OCI-LY3 (cell line): ENCODE results near the gene IFI27.

Experiments used
- H2AFZ ChIP-seq: fragments of 200-600, 300-600 bp; shearing (Covaris generic); 2 replicates; pipeline ENCODE4 v1.6.0; 2014; ENCODE audit warnings: antibody characterized with exemption, low read depth, low read length
- H3K27ac ChIP-seq: fragments of 200-600, 300-600 bp; sonication (generic); 2 replicates; pipeline ENCODE4 v1.5.1; 2014; ENCODE audit warnings: mild to moderate bottlenecking, low read length, moderate library complexity, mixed read lengths
- H3K27me3 ChIP-seq: fragments of 200-600, 300-600 bp; sonication (generic); 2 replicates; pipeline ENCODE4 v1.6.1; 2014; ENCODE audit warnings: low read depth, low read length, mixed read lengths
- H3K36me3 ChIP-seq: fragments of 200-600, 300-600 bp; sonication (generic); replicated peaks from 2 replicates; pipeline ENCODE3; 2014; ENCODE audit warnings: low read depth, low read length, mixed read lengths
- H3K4me1 ChIP-seq: fragments of 300-600, 200-600 bp; sonication (generic); 2 replicates; pipeline ENCODE4 v1.6.1; 2014; ENCODE audit warnings: low read length, mixed read lengths
- H3K4me2 ChIP-seq: fragments of 200-600, 300-600 bp; sonication (generic); 2 replicates; pipeline ENCODE4 v1.6.1; 2014; ENCODE audit warnings: low read length, mixed read lengths
- H3K4me3 ChIP-seq: fragments of 300-600, 200-600 bp; sonication (generic); 2 replicates; pipeline ENCODE4 v1.5.1; 2014; ENCODE audit warnings: antibody characterized with exemption, mild to moderate bottlenecking, low read length, moderate library complexity
- H3K79me2 ChIP-seq: fragments of 300-600, 200-600 bp; shearing (Covaris generic); 2 replicates; pipeline ENCODE4 v1.6.1; 2014; ENCODE audit warnings: mild to moderate bottlenecking, low read length, mixed read lengths
- H3K9ac ChIP-seq: fragments of 300-600, 200-600 bp; shearing (Covaris generic); 2 replicates; pipeline ENCODE4 v1.6.0; 2014; ENCODE audit warnings: mild to moderate bottlenecking, low read length, moderate library complexity
- H3K9me3 ChIP-seq: fragments of 200-600, 300-600 bp; shearing (Covaris generic); 2 replicates; pipeline ENCODE4 v1.6.1; 2014; ENCODE audit warnings: low read length, mixed read lengths; ENCODE audit not compliant: insufficient read depth
- H4K20me1 ChIP-seq: fragments of 200-600, 300-600 bp; sonication (generic); 2 replicates; pipeline ENCODE4 v1.6.1; 2016; ENCODE audit warnings: low read length, mixed read lengths; ENCODE audit not compliant: insufficient read depth
- EZH2phosphoT487 ChIP-seq: fragments of 200-600 bp; shearing (Covaris generic); IDR thresholded peaks from 2 replicates; pipeline ENCODE4 v1.6.1; 2018; ENCODE audit warnings: antibody characterized with exemption, mixed run types, low read depth
- TF ChIP-seq, protein P1 (sequence below): fragments of 200-600, 300-600 bp; sonication (generic); IDR thresholded peaks from 2 replicates; pipeline ENCODE4 v1.5.1; 2014; ENCODE audit warnings: antibody characterized with exemption, low read length, low read depth

Gene IFI27

DNA sequence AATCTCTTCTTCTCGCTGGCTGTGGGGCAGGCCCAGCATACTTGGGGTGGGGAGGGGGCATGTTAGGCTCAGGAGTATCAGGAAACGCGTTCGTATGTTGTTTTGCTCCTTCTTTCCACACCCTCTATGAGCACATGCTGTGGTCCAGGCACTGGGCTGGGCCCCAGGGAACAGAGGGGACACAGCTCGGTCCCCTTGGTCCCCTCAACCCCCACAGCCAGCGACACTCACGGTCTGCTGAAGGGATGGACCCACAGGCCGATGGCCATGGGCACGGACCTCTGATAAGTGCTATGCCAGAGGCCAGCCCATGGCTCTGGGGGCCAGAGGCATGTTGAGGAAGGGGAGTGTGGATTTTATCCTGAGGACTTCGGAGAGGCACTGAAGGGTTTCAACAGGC lies 6.2 kb downstream of the IFI27 start:
- Histone ChIP-seq H3K9me3 (no peaks in the 10 kb centered on the region), H4K20me1 (no peaks in the 10 kb centered on the region), H3K4me2 (no peak overlapping the region), H2AFZ (no peak overlapping the region), H3K4me3 (no peak overlapping the region), H3K9ac (no peak overlapping the region), H3K36me3 (no peaks in the 10 kb centered on the region), H3K27ac (no peak overlapping the region), H3K27me3 (peaks cover 4% of the 10 kb centered on the region; the same call in 1 of the 2 replicates), H3K4me1 (no peaks in the 10 kb centered on the region), H3K79me2 (no peaks in the 10 kb centered on the region)
- TF ChIP-seq EZH2phosphoT487 = no peak
- TF ChIP-seq, protein P1, sequence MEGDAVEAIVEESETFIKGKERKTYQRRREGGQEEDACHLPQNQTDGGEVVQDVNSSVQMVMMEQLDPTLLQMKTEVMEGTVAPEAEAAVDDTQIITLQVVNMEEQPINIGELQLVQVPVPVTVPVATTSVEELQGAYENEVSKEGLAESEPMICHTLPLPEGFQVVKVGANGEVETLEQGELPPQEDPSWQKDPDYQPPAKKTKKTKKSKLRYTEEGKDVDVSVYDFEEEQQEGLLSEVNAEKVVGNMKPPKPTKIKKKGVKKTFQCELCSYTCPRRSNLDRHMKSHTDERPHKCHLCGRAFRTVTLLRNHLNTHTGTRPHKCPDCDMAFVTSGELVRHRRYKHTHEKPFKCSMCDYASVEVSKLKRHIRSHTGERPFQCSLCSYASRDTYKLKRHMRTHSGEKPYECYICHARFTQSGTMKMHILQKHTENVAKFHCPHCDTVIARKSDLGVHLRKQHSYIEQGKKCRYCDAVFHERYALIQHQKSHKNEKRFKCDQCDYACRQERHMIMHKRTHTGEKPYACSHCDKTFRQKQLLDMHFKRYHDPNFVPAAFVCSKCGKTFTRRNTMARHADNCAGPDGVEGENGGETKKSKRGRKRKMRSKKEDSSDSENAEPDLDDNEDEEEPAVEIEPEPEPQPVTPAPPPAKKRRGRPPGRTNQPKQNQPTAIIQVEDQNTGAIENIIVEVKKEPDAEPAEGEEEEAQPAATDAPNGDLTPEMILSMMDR = no peak

DNA sequence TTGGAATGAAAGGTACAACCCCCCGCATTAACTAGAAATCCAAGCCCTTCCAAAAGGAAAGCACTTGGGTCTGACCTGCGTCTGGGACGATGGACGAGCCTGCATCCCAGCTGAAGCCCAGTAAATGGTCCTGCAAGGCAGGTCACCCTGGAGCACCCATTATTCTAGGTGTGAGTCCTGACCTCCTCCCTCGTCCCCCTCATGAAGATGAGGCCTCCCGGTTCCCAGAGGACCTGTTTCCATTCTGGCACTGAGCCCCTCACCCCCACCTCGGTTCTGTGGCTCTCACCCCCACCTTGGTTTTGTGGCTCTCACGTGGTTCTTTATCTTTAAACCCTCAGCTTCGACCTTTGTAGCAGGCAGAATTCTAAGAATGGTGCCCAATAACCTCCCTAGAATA lies 7.3 kb downstream of the IFI27 start:
- Histone ChIP-seq H3K27me3 (peaks cover 7% of the 10 kb centered on the region; the same call in 1 of the 2 replicates), H3K27ac (no peak overlapping the region), H3K79me2 (no peaks in the 10 kb centered on the region), H3K4me2 (no peak overlapping the region), H3K36me3 (no peaks in the 10 kb centered on the region), H3K4me3 (no peak overlapping the region), H2AFZ (no peak overlapping the region), H4K20me1 (no peaks in the 10 kb centered on the region), H3K9ac (no peak overlapping the region), H3K9me3 (no peaks in the 10 kb centered on the region; the same call in 1 of the 2 replicates), H3K4me1 (no peaks in the 10 kb centered on the region)
- TF ChIP-seq, protein P1 = no peak
- TF ChIP-seq EZH2phosphoT487 = no peak

DNA sequence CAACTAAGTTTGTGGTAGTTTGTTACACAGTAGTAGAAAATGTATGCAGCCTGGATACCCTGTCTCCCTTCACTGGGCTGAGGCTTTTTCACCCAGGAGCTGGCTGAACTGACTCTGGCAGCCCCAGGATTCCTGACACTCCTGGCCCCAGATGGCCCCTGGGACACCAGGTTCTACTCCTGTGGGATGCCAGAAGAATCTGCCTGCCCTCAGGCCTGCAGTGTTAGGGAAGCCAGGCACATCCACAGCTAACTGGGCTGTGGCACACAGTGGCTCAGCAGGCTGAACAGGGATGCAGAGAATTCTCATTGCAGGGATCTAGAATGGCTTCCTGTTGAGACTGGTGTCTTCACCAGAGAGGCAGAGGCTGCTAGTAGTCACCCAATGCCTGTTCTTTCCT lies 8.5 kb downstream of the IFI27 start:
- Histone ChIP-seq H3K4me3 (no peak overlapping the region), H4K20me1 (no peaks in the 10 kb centered on the region), H3K9me3 (no peaks in the 10 kb centered on the region; the same call in 1 of the 2 replicates), H3K9ac (no peak overlapping the region), H2AFZ (no peak overlapping the region), H3K4me2 (no peak overlapping the region), H3K27me3 (peaks cover 7% of the 10 kb centered on the region; the same call in 1 of the 2 replicates), H3K36me3 (no peaks in the 10 kb centered on the region), H3K27ac (no peak overlapping the region), H3K79me2 (no peaks in the 10 kb centered on the region), H3K4me1 (no peaks in the 10 kb centered on the region)
- no peak for TF ChIP-seq EZH2phosphoT487
- TF ChIP-seq, protein P1 = no peak

DNA sequence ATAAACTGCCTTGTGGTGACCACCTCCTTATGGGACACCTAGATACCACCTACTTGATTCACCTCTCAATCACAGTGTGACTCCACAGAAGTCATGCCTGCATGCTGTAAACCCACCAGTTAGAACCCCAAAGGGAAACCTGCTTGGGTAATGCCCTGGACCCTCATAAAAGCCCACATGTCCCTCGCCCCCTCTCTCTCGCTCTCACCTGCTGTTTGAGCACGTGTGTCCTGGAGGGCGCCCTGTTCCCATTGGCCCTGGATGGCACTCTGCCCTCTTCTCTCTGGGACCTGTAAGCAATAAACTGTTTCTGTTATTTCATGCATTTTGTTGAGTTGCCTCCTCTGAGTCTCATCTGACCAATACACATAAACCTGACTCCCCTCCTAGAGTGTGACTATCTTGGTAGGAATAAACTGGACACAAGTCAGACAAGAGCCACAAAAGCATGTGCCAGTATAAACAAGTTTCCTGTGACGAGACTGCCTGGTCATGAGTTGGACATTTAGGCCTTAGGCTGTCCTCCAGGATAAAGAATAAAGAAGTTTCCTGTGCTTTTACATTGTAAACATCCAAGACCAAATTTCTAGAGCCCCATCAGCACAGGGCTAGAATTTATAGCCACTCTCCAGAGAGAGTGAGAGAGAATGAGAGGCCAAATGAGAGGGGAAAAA lies 10.3 kb downstream of the IFI27 start:
- Histone ChIP-seq H3K4me3 (no peak overlapping the region), H3K27ac (no peak overlapping the region), H2AFZ (no peak overlapping the region), H3K27me3 (peaks cover 4% of the 10 kb centered on the region; the same call in 1 of the 2 replicates), H3K36me3 (no peaks in the 10 kb centered on the region), H3K9me3 (no peaks in the 10 kb centered on the region; the same call in 1 of the 2 replicates), H3K9ac (no peak overlapping the region), H3K4me2 (no peak overlapping the region), H4K20me1 (no peaks in the 10 kb centered on the region), H3K4me1 (no peaks in the 10 kb centered on the region), H3K79me2 (no peaks in the 10 kb centered on the region)
- no peak for TF ChIP-seq EZH2phosphoT487
- TF ChIP-seq, protein P1 = no peak
